ENCODE measurements around the gene OPCML. TPM values are rescaled to one million over a fixed set of nuclear protein-coding genes. Genes with fewer than 3 reads are reported as not detected.

The OPCML gene
- total RNA-seq, 1 donor, result not detected

DNA sequence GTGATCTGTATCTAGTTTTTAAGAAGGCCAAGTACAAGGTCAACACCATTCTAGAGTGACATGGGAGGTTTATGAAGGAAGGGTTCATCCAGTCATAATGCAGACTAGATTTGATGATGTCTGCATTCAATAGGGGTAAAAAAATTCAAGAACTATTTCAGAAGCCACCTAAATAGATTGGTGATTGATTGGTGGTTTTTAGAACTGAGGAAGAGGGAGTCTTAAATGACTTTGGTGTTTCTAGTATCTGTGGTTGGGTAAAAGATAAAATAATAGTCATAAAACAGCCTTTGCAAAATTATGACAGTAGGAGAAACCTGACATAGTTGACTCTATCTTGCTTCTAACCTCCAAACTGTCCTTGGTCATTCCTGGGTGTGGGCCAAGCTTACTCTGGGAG, 114.1 kb downstream of the OPCML start:
- no peak for DNase-seq (ENCODE audit: low read depth in 2 of 3, low spot score in 2 of 3)

DNA sequence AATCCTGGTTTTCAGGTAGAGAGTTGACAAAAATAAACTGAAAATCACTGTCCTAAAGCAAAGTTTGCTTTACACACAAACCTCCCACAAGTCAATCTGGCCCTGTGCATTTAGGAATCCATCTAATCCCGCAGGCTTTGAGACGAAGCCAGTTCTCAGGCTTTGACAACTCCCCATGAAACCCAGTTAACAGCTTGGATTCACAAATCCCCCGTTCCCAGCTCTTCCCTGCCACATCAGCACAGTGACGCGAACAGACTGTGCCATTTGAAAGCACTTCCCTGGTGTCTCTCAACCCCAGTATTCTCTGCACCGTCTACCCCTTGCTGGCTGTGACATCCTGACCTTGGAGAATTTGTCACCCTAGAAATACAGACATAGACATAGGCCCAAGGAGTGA, 117.8 kb downstream of the OPCML start:
- no peak for DNase-seq (ENCODE audit: low read depth in 2 of 3, low spot score in 2 of 3)

DNA sequence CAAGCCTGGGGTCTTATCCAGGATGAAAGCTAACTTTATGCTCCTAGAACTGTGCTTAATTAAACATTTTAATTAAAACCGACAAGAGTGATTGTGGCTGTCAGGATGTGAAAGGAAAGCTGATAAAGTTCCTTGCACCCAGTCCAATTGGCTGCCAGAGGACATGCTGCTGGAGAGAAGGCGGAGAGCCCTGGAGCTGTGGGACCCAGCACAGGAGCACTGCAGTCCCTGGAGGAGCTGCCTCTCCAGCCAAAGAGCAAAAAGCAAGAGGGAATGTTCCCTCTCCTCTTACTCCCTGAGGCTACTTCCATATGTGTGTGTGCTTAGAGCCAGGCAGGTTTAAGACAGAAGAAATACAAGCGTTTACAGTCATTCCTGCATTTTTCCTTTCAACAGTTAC, 118.6 kb downstream of the OPCML start:
- DNase-seq (ENCODE audit: low read depth in 2 of 3, low spot score in 2 of 3), result no peak

DNA sequence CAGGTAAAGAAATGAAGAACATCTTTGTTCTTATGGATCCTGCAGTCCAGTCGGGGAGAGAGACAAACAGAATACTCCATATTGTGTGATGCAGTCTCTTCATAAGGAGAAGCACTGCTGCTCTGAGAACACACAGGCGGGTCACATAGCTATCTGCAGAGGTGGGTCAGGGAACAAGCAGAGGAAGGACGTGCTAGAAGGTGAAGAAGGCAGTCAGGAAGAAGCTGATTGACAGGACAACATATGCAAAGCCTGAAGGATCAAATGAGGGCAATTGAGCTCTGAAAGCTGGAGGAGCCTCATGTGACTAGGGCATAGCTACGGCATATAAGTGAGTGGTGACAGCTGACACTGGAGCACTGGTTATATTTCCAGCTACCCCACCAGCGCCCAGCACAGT, 122.5 kb downstream of the OPCML start:
- DNase-seq (ENCODE audit: low read depth in 2 of 3, low spot score in 2 of 3), result no peak

DNA sequence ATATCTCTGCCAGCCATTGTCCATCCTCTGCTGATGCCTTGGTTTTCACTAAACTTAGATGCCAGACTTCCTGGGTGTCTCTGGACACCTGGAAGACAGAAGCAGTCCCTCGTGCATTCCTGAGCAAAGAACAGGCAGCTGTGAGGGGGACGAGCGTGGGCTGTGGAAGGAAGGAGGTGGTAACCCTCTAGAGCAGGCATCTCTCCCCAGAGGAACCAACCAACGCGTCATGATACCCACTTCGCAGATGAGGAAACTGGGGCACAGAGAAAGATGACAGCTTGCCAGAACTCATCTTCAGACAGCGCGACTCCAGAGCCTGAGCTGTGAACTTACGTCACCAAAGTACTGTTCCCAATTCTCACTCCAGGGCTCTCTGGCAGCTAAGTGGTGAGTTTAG, 123.4 kb downstream of the OPCML start:
- DNase-seq (ENCODE audit: low read depth in 2 of 3, low spot score in 2 of 3), result no peak

DNA sequence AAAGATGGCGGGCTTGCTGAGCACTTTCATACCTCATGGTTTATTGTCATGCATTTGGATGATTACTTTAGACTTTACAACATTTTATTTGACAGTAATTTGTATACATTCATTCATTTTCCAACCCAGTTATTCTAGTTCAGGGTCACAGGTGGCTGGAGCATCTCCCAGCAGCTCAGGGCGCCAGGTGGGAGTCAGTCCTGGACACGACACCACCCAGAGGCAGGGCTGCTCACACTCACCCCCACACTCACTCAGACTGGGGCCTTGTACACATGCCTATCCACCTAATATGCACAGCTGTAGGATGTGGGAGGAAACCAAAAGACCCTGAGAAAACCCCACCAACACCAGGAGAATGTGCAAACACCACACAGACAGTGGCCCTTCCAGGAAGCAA, 123.9 kb downstream of the OPCML start:
- DNase-seq (ENCODE audit: low read depth in 2 of 3, low spot score in 2 of 3), result no peak

DNA sequence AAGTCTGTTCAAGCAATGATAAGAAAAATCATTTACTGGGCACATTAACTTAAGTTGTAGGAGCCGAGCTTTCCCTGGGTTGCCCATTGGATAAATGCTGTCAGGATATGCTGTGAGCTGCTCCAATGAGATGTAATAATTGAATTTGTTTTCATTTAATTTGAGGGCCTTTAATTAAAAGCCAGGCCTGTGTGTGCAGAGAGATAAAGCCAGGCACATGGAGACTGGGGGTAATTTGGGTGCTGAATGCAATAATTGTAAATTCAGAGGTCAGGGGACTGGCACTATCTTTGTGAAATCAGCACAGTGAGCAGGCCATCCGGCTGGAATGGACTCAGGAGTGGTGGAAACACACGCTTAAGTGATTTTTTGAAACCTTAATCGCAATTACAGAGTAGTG, 125.8 kb downstream of the OPCML start:
- no peak for DNase-seq (ENCODE audit: low read depth in 2 of 3, low spot score in 2 of 3)

DNA sequence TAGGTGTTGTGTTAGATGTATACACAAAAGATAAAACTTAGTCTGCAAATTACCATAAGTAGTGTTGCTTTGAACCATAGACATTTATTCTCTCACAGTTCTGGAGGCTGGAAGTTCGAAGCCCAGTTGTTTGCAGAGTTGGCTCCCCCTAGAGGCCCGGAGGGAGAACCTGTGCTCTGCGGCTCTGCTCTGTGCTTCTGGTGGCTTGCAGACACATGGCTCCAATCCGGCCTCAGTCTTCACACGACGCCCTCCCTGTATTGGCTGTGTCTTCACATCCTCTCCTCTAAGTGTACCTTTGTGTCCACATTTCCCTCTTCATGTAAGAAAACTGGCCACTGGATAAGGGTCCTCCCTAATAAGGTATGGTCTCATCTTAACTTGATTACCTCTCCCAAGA, 128.4 kb downstream of the OPCML start:
- DNase-seq (ENCODE audit: low read depth in 2 of 3, low spot score in 2 of 3), result no peak

DNA sequence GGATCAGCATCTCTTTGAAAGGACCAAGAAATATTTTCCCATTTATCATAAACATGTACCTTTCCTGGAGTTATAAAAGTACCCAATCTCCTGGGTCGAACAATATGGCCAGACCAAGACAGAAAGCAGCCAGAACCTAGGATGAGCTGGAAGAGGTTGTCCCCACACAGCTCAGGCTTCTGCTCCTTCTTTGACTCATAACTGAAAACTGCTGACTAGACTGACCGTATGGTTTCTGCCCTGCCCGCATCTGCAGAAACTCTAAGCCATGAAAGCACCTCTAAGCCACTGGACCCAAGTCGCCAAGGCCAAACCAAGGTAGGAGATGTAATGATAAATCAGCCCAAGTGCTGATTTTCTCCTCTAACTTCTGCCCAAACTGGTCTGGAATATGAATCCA, 129.8 kb downstream of the OPCML start:
- DNase-seq (ENCODE audit: low read depth in 2 of 3, low spot score in 2 of 3), result no peak

DNA sequence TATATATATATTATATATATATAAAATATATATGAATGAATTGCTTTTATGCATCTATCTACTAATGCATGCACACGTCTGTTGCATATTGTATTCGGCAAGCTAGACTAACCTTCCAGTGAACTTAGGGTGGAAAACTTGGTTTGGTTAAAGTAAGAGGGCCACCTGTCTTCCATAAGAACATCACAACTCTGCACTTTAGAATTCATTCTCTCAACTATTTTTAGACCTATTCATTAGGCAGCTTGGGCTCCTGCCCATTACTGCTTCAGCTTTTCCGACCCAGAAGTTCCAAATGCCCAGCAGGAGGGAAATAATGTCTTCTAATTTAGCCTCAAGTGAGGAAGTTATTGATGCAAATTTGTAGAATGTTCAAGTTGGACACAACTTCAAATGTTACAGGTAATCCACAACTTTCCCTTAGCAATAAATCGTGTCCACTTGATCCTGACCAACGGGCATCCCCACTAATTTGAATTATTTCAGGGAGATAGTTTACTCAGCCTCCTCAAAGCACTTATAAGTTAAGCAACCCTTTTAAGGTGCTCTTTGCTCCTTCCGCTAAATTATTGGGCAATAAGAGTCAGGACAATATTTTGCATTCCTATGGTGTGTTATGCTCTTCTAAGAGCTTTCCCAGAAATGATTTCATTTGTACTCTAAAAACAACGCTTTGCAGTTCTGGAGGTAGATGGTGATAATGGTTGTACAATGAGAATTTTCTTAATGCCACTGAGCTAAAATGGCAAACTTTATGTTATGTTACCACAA, 132.3 kb downstream of the OPCML start:
- DNase-seq (ENCODE audit: low read depth in 2 of 3, low spot score in 2 of 3), result no peak

DNA sequence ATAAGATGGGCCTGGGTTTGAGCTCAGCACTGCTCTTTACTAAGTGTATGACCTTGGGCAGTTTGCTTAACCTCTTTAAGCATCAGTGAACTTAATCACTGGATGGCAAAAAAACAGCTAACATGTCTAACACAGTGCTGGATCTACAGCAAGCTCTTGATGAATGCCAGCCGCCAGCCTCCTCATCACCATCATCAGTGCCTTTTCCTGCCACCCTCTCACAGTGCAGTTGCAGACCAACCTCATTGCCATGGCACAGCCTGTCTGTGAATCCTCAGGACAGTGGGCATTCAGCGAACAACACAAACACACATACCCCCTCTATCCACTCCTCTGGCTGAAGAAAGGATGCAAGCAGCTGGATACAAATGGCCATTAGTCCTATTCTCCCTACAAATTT, 133.0 kb downstream of the OPCML start:
- DNase-seq (ENCODE audit: low read depth in 2 of 3, low spot score in 2 of 3), result no peak

DNA sequence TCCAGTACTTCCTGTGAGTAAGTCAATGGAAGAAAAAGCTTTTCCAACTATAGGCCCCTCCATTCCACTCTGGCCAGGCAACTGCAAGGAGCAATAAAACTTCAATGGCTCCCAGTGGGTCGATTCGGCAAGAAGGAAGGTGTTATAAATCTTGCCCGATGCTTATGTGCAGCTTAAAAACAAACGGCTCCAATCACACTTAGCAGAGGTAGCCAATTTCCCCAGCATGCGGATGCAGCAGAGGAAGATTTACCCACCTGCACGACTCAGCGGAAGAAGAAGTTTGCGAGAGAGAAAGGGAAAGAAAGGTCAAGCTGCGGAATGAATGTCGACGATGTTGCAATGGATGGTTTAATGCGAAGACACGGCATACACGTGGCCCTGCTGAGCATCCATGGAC, 141.5 kb downstream of the OPCML start:
- DNase-seq (ENCODE audit: low read depth in 2 of 3, low spot score in 2 of 3), result no peak

DNA sequence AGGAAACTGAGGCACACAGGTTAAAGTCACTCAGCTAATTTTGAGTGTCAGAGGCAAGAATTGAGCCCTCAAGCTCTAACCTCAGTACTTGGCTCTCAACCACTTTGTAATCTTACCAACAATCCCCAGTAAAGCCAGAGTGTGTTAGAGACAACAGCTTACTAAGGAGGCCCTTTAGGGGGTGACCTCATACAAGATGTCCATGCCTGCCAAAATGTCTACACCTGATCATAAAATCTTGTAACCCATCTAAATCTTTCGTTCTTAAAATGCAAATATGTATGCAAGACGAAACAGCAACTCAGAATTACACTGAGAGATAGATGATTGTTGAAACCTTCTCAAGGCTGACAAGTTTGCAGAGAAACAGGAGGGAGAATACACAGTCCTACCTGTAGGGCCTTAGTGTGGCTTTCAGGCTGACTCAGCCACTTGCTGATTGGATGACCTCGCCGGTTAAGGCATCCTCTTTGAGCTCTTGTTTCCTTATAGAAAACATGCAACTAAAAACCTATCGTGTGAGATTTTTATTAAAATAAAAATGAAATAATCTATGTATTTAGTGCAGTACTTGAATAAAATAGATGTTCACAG, 143.2 kb downstream of the OPCML start:
- DNase-seq (ENCODE audit: low read depth in 2 of 3, low spot score in 2 of 3), result no peak

DNA sequence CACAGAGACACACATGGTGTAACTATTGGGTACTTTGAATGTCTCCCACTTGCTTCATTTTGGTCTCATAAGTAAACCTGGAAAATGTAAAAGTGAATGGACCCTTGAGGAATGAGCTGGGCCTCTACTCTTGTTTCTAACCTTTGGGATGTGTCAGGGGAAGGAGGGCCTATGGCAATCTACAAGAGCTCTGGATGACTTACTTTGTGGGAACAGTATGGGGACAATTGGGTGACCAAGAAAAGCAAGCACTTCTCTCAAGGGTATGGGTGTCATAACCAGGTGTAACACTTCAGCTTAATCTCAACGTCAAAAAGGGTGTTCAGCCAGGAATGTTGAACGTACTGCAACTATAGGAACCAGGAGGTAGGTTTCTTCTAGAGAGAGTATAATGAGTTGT, 144.0 kb downstream of the OPCML start:
- no peak for DNase-seq (ENCODE audit: low read depth in 2 of 3, low spot score in 2 of 3)

DNA sequence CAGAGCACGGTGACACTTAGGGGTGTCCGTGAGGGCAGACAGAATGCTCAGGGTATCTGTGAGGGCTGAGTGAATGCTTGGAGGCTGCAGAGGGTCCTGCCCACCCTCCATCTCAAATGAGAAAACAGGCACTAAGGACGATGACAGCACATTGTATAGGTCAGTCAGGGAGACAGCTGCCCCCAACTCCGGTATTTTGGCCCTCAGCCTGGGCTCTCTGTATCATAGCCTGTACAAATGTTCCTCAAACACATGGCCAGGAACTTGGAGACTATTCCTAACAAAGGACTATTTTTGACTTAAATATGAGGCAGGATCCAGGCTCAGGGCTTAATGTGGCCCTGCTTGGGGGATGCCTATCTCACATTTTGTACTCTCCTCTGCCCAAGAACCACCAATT, 145.4 kb downstream of the OPCML start:
- no peak for DNase-seq (ENCODE audit: low read depth in 2 of 3, low spot score in 2 of 3)

DNA sequence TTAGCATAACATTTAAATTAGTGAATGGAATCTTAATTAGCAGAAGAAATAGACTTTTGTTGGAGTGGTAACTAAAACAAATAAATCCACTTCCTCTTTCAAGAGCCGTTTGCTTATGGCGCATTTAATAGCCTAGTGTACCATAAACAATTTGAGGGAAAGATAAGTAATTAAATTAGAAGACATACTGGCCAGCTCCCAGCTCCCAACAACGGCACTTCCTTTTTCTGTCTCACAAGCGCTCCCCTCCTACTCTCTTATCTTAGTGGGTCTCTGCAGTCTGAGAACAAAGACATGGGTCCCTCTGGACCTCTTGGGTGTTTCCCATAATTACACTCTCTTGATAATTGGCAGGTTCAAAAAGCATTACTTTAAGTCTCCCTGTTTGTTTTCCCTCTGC, 146.0 kb downstream of the OPCML start:
- no peak for DNase-seq (ENCODE audit: low read depth in 2 of 3, low spot score in 2 of 3)

DNA sequence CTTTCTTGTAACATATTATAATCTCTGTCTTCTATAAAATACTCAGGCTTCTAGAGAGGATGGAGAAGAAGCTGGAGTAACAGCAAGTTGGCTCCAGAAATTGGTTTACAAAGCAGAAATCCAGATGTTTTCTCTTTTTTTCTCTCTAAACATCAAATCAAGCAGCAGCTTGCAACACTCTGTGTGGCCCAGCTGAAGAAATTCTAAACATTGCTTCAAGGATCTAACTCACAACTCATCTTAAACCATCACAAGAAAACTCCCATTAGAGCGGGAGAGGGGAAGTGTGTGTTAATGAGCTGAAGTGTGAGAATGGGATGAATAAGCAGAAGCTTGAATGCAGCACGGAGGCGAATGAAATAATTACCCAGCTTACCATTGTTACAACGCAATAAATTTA, 146.5 kb downstream of the OPCML start:
- no peak for DNase-seq (ENCODE audit: low read depth in 2 of 3, low spot score in 2 of 3)

DNA sequence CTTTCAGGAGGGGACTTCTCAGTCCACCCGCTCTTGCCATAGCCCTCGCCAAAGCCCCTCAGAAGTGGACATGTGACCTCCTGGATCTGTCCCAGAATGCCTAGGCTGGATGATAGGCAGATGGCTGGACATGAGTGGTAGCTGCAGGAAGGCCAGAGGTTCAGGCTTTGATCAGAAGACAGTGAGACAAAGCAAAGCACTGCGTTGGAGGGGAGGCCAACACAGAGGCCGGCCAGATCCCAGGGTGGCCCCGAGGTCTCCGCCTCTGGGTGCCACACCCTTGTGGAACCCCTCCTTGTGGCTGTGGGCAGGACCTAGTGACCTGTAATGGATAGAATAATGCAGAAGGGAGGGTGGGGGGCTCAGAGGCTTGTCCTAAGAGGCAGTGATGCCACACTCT, 147.6 kb downstream of the OPCML start:
- DNase-seq (ENCODE audit: low read depth in 2 of 3, low spot score in 2 of 3), result no peak

DNA sequence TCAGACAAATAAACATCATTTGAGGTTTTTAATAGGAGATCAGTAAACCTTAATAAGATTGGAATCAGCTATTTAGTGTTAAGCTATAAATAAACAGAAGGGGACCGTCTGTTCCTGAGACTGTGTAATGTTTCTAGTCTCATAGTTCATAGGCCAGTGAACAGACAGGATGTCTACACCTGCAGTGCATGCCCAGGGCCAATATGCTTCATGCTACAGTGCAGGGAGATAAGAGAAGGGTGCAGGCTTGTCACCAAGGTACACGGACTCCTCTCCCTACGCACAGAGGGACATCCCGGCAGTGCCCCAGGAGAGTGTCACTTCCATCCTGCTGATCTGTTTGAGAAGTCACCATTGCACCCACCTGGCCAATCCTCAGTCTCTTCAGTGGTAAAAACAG, 148.6 kb downstream of the OPCML start:
- DNase-seq (ENCODE audit: low read depth in 2 of 3, low spot score in 2 of 3), result no peak

DNA sequence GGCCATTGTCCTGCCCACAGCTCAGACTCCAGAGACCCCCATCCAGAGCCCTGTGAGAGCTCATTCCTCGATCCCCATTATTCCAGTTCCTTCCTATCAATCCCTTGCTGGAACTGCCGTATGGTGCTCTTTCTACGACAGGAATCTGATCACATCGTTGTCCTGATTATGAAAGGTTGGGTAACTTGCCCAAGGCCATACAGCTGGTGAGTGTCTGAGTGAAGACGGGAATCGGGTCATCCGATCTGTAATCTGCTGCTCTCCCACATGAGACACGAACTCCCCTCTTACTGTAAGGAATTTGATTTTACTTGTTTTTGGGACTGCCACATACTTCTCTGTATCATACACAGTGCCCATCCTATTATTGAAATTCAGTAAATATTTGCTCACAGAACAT, 149.1 kb downstream of the OPCML start:
- no peak for DNase-seq (ENCODE audit: low read depth in 2 of 3, low spot score in 2 of 3)

DNA sequence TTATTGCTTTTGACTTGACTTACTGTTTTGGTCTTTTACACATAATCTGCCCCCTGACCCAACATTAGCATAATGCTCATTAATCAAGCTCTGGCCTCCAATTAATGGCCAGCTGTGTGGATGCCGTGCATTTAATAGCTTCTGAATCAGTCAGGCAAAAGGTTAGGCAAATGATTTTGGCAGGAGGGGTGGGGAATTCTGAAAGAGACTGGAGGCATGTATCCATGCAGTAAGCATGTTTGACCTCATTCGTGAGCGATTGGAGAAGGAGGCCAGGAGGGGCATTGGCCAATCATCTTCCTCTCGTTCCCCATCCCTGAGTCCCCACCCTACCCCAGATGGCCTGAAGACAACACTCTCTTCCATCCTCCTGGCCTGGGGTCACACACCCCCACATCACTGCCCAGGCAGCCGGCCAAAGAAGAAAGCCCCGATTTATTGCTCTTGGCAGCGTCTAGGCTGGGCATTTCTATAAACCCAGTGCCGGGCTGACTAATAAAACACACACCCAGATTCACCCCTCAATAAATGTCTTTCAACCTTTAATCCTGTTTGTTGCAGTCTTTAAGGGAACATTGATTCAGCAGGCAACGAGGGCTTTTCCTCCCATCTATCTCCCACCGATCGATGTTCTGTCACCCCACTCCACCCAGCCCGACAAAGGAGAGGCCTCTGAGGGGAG, 150.0 kb downstream of the OPCML start:
- no peak for DNase-seq (ENCODE audit: low read depth in 2 of 3, low spot score in 2 of 3)

DNA sequence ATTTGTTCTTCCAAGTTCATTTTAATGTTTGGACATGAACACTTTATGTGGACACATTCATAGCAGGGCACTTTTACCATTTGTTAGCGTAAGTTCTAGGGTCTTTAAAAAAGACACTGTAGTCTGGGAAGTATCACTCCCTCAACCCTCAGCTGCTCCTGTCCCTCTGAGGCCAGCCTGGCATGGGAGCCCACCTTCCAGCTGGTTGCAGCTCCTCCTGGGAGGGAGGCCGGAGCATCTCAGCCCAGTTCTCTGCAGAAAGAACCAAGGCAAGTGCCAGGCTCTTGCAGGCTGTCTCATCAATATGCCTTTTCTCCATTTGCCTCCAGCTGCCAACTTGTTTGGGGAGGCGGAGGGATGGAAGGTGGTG, 150.6 kb downstream of the OPCML start:
- no peak for DNase-seq (ENCODE audit: low read depth in 2 of 3, low spot score in 2 of 3)
